ENCODE data around the gene ADAM22. TPM values are rescaled to one million over a fixed set of nuclear protein-coding genes. Genes with fewer than 3 reads are reported as not detected.
A peak's percentile ranks its signal among the peaks of the same experiment; 100 is the strongest.
"Not testable (repeated sequence)": the region's sequence is repeated elsewhere in the genome, so short reads cannot be mapped to it uniquely, and the experiment has no call there.

ADAM22 gene
- 10 to 100 TPM; 10.4 to 13.6 (median 12.8) TPM for polyA plus RNA-seq (ENCODE audit: insufficient read length in 4 of 4)

GRCh38 chr7:87933953-87934698, at the start of gene ADAM22:
TSS of gene ADAM22 (plus strand) at chr7:87934251. CDS start at chr7:87934466, 215 bp downstream.
- peak; percentile 59 to 83 (median 70) for DNase-seq (ENCODE audit: low read depth in 4 of 4, low spot score in 2 of 4)

GRCh38 chr7:87885018-87885417, 49.0 kb upstream of the ADAM22 start:
- no peak for DNase-seq (ENCODE audit: low read depth in 4 of 4, low spot score in 2 of 4)

GRCh38 chr7:87886875-87887274, 47.2 kb upstream of the ADAM22 start:
- no peak for DNase-seq (ENCODE audit: low read depth in 4 of 4, low spot score in 2 of 4)

- no peak for DNase-seq (ENCODE audit: low read depth in 4 of 4, low spot score in 2 of 4)
Measured at GRCh38 chr7:87895363-87895762, 38.7 kb upstream of the ADAM22 start.

GRCh38 chr7:87899255-87899654, 34.8 kb upstream of the ADAM22 start:
- DNase-seq (ENCODE audit: low read depth in 4 of 4, low spot score in 2 of 4) = no peak

- not testable (repeated sequence) for DNase-seq (ENCODE audit: low read depth in 4 of 4, low spot score in 2 of 4)
Measured at GRCh38 chr7:87907136-87907906, 26.7 kb upstream of the ADAM22 start.

- not testable (repeated sequence) for DNase-seq (ENCODE audit: low read depth in 4 of 4, low spot score in 2 of 4)
Measured at GRCh38 chr7:87908814-87909213, 25.2 kb upstream of the ADAM22 start.

GRCh38 chr7:87912121-87912520, 21.9 kb upstream of the ADAM22 start:
- DNase-seq (ENCODE audit: low read depth in 4 of 4, low spot score in 2 of 4) = no peak

GRCh38 chr7:87918740-87919139, 15.3 kb upstream of the ADAM22 start:
- no peak for DNase-seq (ENCODE audit: low read depth in 4 of 4, low spot score in 2 of 4)

GRCh38 chr7:87919875-87920274, 14.2 kb upstream of the ADAM22 start:
- no peak for DNase-seq (ENCODE audit: low read depth in 4 of 4, low spot score in 2 of 4)

GRCh38 chr7:87920578-87920977, 13.5 kb upstream of the ADAM22 start:
- DNase-seq (ENCODE audit: low read depth in 4 of 4, low spot score in 2 of 4) = no peak

- DNase-seq (ENCODE audit: low read depth in 4 of 4, low spot score in 2 of 4) = not testable (repeated sequence)
Measured at GRCh38 chr7:87922759-87923395, 11.2 kb upstream of the ADAM22 start.

- DNase-seq (ENCODE audit: low read depth in 4 of 4, low spot score in 2 of 4) = no peak
Measured at GRCh38 chr7:87926581-87927461, 7.2 kb upstream of the ADAM22 start.

GRCh38 chr7:87933605-87933952, 472 bp upstream of the ADAM22 start:
- peak in 2 of 4 donors; percentile 6 to 23 for DNase-seq (ENCODE audit: low read depth in 4 of 4, low spot score in 2 of 4)

GRCh38 chr7:87934699-87935383, 790 bp downstream of the ADAM22 start:
- DNase-seq (ENCODE audit: low read depth in 4 of 4, low spot score in 2 of 4) = peak in 3 of 4 donors; percentile 15 to 32 (median 29)

GRCh38 chr7:87935384-87935706, 1.3 kb downstream of the ADAM22 start:
- DNase-seq (ENCODE audit: low read depth in 4 of 4, low spot score in 2 of 4) = no peak

- no peak for DNase-seq (ENCODE audit: low read depth in 4 of 4, low spot score in 2 of 4)
Measured at GRCh38 chr7:87941138-87941537, 7.1 kb downstream of the ADAM22 start.

- DNase-seq (ENCODE audit: low read depth in 4 of 4, low spot score in 2 of 4) = no peak
Measured at GRCh38 chr7:87944547-87944946, 10.5 kb downstream of the ADAM22 start.

GRCh38 chr7:87945926-87946325, 11.9 kb downstream of the ADAM22 start:
- DNase-seq (ENCODE audit: low read depth in 4 of 4, low spot score in 2 of 4) = not testable (repeated sequence)

- no peak for DNase-seq (ENCODE audit: low read depth in 4 of 4, low spot score in 2 of 4)
Measured at GRCh38 chr7:87948371-87948770, 14.3 kb downstream of the ADAM22 start.

Measured in left renal cortex interstitium (tissue), 4 donors.